Measurements from ENCODE around the gene UGT8. TPM values are rescaled to one million over a fixed set of nuclear protein-coding genes. Genes with fewer than 3 reads are reported as not detected.
"Not testable (repeated sequence)": the region's sequence is repeated elsewhere in the genome, so short reads cannot be mapped to it uniquely, and the experiment has no call there.

The UGT8 gene
- total RNA-seq, 4 donors from 2014 or later: 0.11 to 0.16 (median 0.15) TPM; not detected in 1

GRCh38 chr4:114658776-114659175 is 60.2 kb downstream of the UGT8 start:
- H3K4me1 ChIP-seq: no peaks in the 10 kb centered on the region
- H3K27me3 ChIP-seq: no peaks in the 10 kb centered on the region
- no peak overlapping the region for H3K4me3 ChIP-seq
- TF ChIP-seq CTCF (IDR thresholded peaks at IDR 0.05 in 4 of 5, conservative IDR thresholded peaks at IDR 0.05 in 1 of 5) (no peak), POLR2A (IDR thresholded peaks at IDR 0.05) (no peak)
- no peaks in the 10 kb centered on the region for H3K36me3 ChIP-seq
- intact Hi-C loops (cut with DNase I; ENCODE audit: low total_unique reads) (no loop called here), in situ Hi-C loops (cut with MboI; ENCODE audit: low sequenced_read_pairs in 4 of 4) (no loop called here)
- no peaks in the 10 kb centered on the region for H3K9me3 ChIP-seq
- H3K27ac ChIP-seq: no peak overlapping the region
- DNase-seq: no peak
- ATAC-seq: no peak

GRCh38 chr4:114659386-114660008 is 60.9 kb downstream of the UGT8 start:
- TF ChIP-seq POLR2A (IDR thresholded peaks at IDR 0.05) (no peak), CTCF (IDR thresholded peaks at IDR 0.05 in 4 of 5, conservative IDR thresholded peaks at IDR 0.05 in 1 of 5) (peak in 3 of 5 experiments; percentile 33 to 56 (median 42))
- Histone ChIP-seq H3K27me3 (no peaks in the 10 kb centered on the region), H3K27ac (no peak overlapping the region), H3K36me3 (no peaks in the 10 kb centered on the region), H3K4me1 (no peaks in the 10 kb centered on the region), H3K4me3 (no peak overlapping the region), H3K9me3 (no peaks in the 10 kb centered on the region)
- no peak for DNase-seq
- intact Hi-C loops (cut with DNase I; ENCODE audit: low total_unique reads) (no loop called here), in situ Hi-C loops (cut with MboI; ENCODE audit: low sequenced_read_pairs in 4 of 4) (no loop called here)
- ATAC-seq: no peak

GRCh38 chr4:114663083-114663482 is 64.5 kb downstream of the UGT8 start:
- TF ChIP-seq CTCF (IDR thresholded peaks at IDR 0.05 in 4 of 5, conservative IDR thresholded peaks at IDR 0.05 in 1 of 5) (no peak), POLR2A (IDR thresholded peaks at IDR 0.05) (no peak)
- no peaks in the 10 kb centered on the region for H3K9me3 ChIP-seq
- no peaks in the 10 kb centered on the region for H3K27me3 ChIP-seq
- ATAC-seq (no peak), DNase-seq (no peak)
- no peak overlapping the region for H3K4me3 ChIP-seq
- H3K36me3 ChIP-seq: no peaks in the 10 kb centered on the region
- no peaks in the 10 kb centered on the region for H3K4me1 ChIP-seq
- intact Hi-C loops (cut with DNase I; ENCODE audit: low total_unique reads): no loop called here
- in situ Hi-C loops (cut with MboI; ENCODE audit: low sequenced_read_pairs in 4 of 4): no loop called here
- H3K27ac ChIP-seq: no peak overlapping the region

- Histone ChIP-seq H3K4me1 (no peaks in the 10 kb centered on the region), H3K36me3 (no peaks in the 10 kb centered on the region), H3K27ac (no peak overlapping the region), H3K27me3 (no peaks in the 10 kb centered on the region), H3K4me3 (no peak overlapping the region), H3K9me3 (no peaks in the 10 kb centered on the region)
- no peak for DNase-seq
- TF ChIP-seq POLR2A (IDR thresholded peaks at IDR 0.05) (no peak), CTCF (IDR thresholded peaks at IDR 0.05 in 4 of 5, conservative IDR thresholded peaks at IDR 0.05 in 1 of 5) (no peak)
- in situ Hi-C loops (cut with MboI; ENCODE audit: low sequenced_read_pairs in 4 of 4) (no loop called here), intact Hi-C loops (cut with DNase I; ENCODE audit: low total_unique reads) (no loop called here)
- no peak for ATAC-seq
Observed at GRCh38 chr4:114668577-114668976, 70.0 kb downstream of the UGT8 start.

GRCh38 chr4:114670733-114671132 is 72.1 kb downstream of the UGT8 start:
- H3K4me1 ChIP-seq; H3K9me3 ChIP-seq; H3K27me3 ChIP-seq; H3K27ac ChIP-seq; H3K4me3 ChIP-seq; H3K36me3 ChIP-seq; ATAC-seq; intact Hi-C loops (cut with DNase I; ENCODE audit: low total_unique reads); in situ Hi-C loops (cut with MboI; ENCODE audit: low sequenced_read_pairs in 4 of 4); DNase-seq: not testable (repeated sequence)
